ENCODE data around the gene RAB25.
A peak's percentile ranks its signal among the peaks of the same experiment; 100 is the strongest.
"Not testable (repeated sequence)": the region's sequence is repeated elsewhere in the genome, so short reads cannot be mapped to it uniquely, and the experiment has no call there.

RAB25 gene

DNA sequence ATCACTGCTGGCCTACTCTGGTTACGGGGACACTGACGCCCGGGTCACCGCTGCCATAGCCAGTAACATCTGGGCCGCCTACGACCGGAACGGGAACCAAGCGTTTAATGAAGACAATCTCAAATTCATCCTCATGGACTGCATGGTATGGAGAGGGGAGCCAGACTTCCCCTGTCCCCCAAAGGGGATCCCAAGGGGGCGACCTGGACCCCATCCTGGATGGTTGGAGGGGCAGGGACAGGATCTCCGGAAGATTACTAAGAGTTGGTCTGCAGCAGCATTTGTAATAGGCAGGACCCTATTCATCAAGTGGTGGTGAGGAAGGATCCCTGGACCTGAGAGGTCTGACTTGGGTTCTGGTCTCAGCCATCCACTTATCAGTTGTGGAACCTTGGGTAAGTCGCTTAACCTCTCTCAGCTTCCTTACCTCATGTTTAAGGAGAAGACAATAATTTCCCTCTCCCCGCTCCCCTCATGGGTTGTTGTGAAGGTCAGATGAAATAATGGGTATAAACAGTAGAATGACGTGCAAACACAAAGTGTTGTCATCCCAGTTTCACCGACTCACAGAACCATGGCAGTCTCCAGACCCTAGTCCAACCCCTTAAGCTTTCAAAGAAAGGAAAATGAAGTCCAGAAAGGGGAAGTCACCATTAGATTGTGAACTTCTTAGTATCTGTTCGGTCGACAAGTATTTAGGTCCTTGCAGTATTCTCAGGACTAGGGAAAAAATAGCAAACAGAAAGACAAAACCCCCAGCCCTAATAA, 5.5 kb upstream of the RAB25 start:
- DNase-seq = peak; percentile 74

DNA sequence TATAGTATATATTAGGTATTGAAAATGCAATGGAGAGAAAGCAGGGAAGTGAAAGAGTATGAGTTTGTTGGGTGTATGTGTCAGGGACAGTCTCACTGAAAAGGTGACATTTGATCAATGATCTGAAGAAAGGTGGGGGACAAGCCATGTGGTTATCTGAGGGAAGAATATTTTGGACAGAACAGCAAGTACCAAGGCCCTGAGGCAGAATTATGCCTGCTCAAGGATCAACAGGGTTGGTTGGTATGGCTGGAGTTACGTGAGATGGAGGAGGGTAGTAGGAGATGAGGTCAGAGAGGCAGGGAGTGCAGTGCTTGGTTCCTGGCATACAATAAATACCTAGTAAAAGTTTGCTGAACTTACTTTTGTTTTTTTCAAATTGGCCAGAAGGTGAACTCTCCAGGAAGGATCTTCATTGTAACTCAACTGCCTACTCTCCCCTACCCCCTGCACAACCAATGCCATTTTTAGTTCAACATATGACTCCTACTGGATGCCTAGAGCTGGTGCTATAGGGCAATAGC, 4.6 kb upstream of the RAB25 start:
- no peak for DNase-seq

DNA sequence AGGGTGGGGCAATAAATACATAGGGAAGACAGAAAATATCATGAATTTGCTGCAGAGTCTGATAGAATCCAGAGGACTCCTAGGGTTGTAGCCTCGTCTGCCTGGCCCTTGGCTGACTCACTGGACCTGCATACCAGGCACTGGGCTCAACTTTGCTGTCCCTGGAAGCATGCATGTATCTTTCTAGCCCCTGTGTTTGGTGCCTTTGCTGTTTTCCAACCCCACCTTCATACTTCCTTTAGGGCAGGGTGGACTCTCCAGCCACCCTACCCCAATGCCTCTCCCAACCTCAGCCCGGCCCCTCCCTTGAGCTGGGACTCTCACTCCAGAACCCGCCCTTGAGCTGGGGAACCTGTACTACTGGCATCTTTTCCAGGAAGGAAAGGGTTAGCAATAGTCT, 1.2 kb downstream of the RAB25 start:
- DNase-seq = no peak

DNA sequence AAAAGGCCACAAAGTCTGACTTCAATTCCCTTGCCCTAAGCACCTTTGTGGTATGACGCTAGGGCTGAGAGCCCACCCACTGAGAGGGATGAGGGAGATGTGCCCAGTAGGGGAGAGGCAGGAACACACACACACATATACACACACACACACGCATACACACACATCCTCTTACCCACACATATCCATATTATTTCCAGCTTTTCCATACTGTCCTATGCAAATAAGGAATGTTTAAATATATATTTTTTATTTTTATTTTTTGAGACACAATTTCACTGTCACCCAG, 3.0 kb downstream of the RAB25 start:
- DNase-seq = no peak

DNA sequence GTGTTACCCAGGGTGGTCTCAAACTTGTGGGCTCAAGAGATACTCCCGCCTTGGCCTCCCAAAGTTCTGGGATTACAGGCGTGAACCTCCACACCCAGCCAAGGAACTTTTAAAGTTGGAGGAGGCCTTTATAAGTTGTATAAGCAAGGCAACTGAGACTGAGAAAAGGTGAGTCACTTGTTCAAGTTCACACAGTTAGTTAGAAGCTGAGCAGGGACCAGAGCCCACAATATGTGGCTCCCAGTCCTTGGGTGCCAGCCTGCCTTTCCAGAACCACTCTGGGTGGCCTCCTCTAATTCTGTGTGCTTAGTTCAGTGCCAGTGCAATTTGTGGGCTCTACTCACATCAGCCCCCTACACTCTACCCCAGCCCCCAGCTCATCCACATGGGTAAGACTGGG, 3.7 kb downstream of the RAB25 start:
- no peak for DNase-seq

DNA sequence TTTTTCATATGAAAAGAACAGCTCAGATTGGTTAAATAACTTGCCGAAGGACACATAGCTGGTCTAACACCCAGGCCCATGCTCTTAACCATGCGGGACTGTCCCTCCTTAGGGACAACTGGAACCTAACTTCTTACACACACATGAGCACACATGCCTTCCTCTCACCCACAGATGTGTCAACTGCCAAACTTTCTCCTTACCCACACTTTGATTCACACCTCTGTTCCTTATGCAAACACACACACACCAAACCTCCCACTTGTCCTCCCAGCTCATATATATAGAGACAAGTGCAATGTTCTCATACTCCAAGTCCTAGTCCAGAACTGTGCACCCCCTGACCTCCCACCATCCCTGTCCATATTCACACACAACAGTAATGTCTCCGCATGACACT, 4.3 kb downstream of the RAB25 start:
- no peak for DNase-seq

GRCh38 chr1:156065871-156066270, 4.9 kb downstream of the RAB25 start:
- no peak for DNase-seq

- no peak for DNase-seq
Measured at GRCh38 chr1:156067262-156067661, 6.3 kb downstream of the RAB25 start.

GRCh38 chr1:156069490-156070455, 8.8 kb downstream of the RAB25 start:
- no peak for DNase-seq

DNA sequence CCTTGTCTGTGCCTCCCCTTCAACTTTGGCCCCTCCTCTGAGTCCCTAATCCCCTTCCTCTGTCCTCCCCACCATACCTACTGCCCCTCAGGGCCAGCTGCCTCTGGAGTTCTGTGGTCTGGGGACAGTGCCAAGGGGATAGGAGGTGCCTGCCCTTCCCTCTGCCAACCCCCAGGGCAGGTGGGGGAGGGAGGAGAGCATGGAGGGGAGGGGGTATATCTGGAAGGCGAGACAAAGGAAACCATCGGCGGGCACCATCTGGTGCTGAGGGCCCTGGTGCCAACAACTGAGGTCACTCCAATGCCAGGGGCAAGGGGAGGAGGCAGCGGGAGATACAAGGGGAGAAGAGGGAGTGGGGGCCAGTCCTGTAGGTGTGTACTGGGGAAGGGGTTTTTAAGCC, 9.6 kb downstream of the RAB25 start:
- no peak for DNase-seq

DNA sequence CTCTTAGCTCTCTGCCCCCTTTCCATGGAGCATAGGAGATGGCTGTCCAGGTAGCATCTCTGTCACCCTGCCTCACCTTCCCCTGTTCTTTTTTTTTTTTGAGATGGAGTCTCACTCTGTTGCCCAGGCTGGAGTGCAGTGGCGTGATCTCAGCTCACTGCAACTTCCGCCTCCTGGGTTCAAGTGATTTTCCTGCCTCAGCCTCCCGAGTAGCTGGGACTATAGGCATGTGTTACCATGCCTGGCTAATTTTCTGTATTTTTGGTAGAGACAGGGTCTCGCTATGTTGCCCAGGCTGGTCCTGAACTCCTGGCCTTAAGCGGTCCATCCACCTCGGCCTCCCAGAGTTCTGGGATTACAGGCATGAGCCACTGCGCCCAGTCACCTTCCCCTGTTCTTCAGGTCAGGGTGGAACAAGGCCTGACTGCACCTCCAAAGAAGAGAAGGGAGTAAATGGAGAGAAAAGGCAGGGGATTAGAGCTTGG, 10.4 kb downstream of the RAB25 start:
- not testable (repeated sequence) for DNase-seq

- no peak for DNase-seq
Measured at GRCh38 chr1:156072251-156072650, 11.3 kb downstream of the RAB25 start.

DNA sequence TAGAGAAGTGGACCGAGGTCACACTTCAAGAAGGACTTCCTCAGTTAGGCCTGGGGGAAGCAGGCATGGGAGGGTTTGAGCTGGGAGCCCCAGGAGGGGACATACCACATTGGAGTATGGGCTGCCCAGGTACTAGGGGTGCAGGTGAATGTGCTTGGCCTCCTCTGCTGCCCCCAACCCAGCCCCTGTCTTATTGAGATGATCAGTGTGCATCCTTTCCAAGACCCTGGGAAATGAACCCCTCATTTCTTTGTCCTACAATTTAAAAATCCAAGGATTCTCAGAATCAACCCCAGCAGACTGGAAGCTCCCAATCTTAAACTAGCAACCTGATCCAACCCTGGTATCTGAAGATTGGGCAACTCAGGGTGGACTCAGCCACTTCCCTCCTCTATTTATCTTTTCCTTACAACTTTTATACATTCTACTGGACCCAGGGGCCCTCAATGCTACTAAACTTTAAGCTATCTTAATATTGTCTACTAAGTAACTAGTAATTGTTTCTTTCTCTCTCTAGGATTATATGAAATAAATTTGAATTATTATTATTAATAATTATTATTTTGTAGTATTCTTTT, 12.2 kb downstream of the RAB25 start:
- DNase-seq = no peak

DNA sequence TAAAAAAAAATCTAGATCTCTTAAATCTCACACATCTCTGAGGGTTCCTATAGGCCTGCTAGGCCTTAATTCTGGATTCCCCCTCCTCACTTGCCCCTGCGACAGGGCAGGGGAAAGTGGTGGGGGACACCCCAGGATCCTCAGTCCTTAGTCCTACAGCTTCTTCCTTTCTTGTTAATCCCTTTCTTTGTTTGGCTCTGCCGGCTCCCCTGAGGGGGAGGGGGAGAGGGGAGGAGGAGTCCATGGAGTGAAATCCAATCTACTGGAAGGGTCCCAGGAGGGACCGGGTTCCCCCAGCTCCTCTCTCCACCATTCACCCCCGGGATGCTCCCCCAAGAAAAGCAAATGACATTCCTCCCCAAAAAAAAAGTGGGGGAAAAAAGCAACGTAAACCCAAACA, 12.8 kb downstream of the RAB25 start:
- DNase-seq = no peak

DNA sequence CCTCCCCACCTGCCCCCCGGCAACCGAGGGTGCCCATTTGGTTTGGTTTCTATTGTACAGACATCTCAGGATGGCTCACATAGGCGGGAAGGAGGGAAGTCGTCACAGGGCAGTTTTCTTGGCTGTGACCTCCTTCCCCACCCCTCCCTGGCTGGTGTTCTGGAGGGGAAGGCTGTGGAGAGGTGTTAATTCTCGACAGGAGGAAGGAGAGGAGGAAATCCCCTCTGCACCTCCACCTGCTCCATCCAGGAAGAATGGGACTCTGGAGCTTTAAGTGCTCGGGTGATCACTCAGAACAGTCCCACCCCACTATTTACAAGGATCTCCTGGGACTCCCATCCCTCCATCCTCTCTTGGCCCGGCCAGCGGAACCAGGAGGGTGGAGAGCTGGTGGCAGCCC, 13.7 kb downstream of the RAB25 start:
- no peak for DNase-seq

DNA sequence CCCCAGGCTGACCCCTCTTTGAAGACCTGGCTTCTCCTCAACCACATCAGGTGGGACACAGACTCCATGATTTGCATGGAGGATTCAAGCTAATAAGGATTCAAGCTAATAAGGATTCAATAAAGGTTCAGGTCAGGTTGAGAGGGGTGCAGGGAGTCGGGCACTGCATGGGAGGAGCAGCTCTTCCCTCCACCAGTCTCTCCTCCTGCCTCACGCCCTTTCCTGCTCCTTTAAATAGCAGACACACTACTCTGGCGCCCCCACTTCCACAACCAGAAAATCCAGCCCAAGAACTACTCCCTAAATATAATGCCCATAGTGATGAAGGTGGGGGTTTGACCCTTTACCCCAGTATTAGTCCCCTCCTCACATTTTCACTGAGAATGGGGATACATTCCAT, 14.2 kb downstream of the RAB25 start:
- DNase-seq = no peak

DNA sequence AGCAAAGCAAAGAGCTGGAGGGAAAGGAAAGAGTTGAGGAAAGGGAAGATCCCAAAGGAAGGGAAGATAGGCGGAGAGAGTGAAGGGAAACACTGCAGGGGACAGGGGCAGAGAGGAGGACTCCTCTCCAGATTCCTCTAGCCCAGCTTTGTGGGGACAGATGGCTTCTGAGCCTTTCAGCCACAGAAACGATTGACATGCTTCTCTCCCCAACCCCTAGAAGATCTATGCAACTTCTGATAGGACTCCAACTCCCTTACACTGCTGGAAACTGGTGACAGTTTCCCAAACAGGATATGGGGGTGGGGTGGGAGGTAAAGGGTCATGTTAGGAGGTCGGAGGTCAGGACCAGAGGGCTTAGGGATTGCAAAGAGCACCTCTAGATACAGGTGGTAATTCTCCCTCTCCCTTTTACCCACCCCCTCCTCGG, 14.8 kb downstream of the RAB25 start:
- no peak for DNase-seq

DNA sequence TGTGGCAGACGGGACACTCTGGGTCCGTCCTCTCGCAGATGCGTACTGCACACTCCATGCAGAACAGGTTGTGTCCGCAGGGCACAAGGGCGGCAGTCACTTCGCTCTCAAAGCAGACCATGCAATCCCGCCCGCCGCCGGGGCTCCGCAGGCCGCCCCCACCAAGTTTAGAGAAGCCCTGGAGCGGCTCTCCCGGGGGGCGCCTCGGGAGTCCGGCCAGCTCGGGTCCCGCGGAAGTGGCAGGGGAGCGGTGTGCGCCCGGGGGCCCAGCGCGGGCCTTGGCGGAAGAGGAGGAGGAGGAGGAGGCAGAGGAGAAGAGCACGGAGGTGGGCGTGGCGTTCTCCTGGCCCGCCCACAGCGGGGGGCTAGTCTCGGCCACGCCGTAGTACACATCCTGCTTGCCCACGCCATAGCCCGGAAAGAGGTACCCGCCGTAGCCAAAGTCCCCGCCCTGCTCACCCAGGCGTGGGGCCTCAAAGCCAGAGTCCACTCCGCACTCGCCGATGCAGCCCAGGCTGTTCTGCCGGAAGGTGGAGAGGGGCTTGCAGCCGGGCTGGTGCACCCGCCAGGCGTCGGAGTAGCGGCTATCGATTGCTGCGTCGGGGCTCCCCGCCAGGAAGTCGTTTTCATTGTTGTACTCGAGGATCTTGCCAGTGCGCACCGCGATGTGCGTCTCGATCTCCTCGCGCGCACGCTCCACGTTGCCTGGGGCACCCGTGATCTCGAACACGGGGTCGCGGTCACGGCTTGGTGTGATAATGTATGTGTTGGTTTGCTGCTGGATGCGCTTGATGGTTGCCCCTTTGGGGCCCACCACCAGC, 15.9 kb downstream of the RAB25 start:
- DNase-seq = no peak

- DNase-seq = no peak
Measured at GRCh38 chr1:156077430-156077760, 16.4 kb downstream of the RAB25 start.

- no peak for DNase-seq
Measured at GRCh38 chr1:156078728-156079127, 17.8 kb downstream of the RAB25 start.

DNA sequence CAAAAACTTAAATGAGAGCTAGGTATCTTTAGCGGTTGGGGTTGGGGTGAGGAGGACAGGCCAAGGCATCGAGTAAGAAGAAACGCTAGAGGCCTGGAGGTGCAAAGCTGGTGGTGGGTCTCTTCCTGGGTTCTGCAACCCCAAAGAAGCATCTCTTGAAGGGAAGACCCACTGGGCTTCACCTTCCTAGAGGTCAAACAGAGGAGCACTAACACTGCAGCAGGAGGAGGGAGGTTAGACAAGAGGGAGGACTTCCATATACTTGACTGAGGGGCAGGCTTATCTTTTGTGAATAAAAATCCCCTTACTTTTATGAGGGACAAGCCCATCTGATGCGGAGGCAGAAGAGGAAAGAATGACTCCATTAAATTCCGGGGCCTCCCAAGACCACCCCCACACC, 18.8 kb downstream of the RAB25 start:
- DNase-seq = no peak

- DNase-seq = no peak
Measured at GRCh38 chr1:156080241-156080862, 19.4 kb downstream of the RAB25 start.

DNA sequence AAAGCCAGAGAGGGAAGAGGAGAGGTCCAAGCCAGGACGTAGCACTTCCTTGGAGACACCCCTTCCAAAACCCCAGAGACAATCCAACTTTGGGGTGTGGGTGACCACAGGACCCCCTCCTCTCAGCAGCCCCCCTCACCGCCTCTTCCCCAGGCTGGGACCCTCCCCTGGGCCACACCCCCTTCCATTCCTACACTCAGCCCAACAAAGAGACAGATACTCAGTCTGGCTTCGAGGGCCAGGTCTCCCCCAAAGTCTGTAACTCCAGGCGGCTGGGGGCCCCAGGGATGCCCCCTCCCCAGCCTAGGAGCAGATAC, 19.9 kb downstream of the RAB25 start:
- DNase-seq = no peak
